Measurements from ENCODE around the gene UCKL1.
A peak's percentile ranks its signal among the peaks of the same experiment; 100 is the strongest.

UCKL1 gene

DNA sequence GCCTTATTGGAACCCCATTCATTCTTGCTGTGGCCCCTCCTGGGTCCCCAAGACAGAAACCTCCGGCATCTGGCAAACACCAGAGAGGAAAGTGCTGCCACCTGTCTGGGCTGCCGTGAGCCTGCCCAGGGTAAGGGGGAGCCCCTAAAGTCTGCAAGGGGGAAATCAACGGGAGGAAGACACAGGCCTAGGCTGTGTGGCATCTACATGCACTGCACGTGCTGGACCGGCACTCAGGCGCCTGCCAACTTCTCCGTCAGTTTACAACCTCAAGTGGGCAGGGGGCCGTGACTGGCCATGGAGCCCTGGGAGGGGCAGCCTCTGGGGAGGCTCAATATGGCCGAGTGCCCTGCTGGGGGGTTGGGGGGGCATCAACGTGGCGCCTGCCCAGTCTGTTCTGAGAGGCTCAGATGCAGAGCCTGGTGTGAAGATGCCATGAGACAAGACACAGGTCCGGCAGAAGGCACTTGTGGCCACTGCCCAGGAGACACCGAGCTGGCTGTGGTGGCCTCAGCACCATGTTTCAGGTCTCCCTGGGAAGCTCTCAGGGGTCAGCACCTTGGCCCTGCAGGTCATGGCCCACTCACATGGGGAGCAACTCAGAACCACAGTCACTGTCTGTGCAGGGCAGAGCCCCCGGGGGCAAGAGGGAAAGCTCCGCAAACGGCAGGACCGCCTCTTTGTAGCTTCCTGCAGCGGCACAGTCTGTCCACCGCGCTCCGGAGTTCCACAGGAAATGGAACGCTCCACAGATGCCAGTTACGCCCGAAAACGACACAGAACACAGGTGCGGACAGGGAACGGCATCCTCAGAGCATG is 8.4 kb downstream of the UCKL1 start:
- Histone ChIP-seq H3K4me3 (ENCODE audit: low read depth in 1 of 2, low read length in 2 of 2) (peak overlapping the region; percentile 22 to 31), H3K27me3 (ENCODE audit: control insufficient read depth in 1 of 2, insufficient read depth in 2 of 2, low read length in 2 of 2) (no peaks in the 10 kb centered on the region), H3K4me1 (ENCODE audit: control insufficient read depth in 1 of 2, insufficient read depth in 2 of 2, low read length in 2 of 2) (peaks cover 56 to 62% of the 10 kb centered on the region in 2 donors), H3K36me3 (ENCODE audit: control insufficient read depth in 1 of 2, insufficient read depth in 2 of 2, low read length in 2 of 2) (peaks cover 27 to 41% of the 10 kb centered on the region in 2 donors), H3K9me3 (ENCODE audit: control insufficient read depth in 1 of 2, low read length in 2 of 2) (no peaks in the 10 kb centered on the region), H3K27ac (ENCODE audit: low read depth, low read length) (no peak overlapping the region), H3K9ac (ENCODE audit: low read depth in 1 of 2, low read length in 2 of 2) (no peak overlapping the region)

- no peak overlapping the region for H3K27ac ChIP-seq (ENCODE audit: low read depth, low read length)
- no peak overlapping the region for H3K4me3 ChIP-seq (ENCODE audit: low read depth in 1 of 2, low read length in 2 of 2)
- H3K4me1 ChIP-seq (ENCODE audit: control insufficient read depth in 1 of 2, insufficient read depth in 2 of 2, low read length in 2 of 2): peaks cover 49 to 61% of the 10 kb centered on the region in 2 donors
- no peak overlapping the region for H3K9ac ChIP-seq (ENCODE audit: low read depth in 1 of 2, low read length in 2 of 2)
- no peaks in the 10 kb centered on the region for H3K27me3 ChIP-seq (ENCODE audit: control insufficient read depth in 1 of 2, insufficient read depth in 2 of 2, low read length in 2 of 2)
- peaks cover 28 to 43% of the 10 kb centered on the region in 2 donors for H3K36me3 ChIP-seq (ENCODE audit: control insufficient read depth in 1 of 2, insufficient read depth in 2 of 2, low read length in 2 of 2)
- no peaks in the 10 kb centered on the region for H3K9me3 ChIP-seq (ENCODE audit: control insufficient read depth in 1 of 2, low read length in 2 of 2)
Observed at GRCh38 chr20:63946986-63947637, 9.1 kb downstream of the UCKL1 start.

GRCh38 chr20:63945921-63946920 is 10.0 kb downstream of the UCKL1 start:
- Histone ChIP-seq H3K36me3 (ENCODE audit: control insufficient read depth in 1 of 2, insufficient read depth in 2 of 2, low read length in 2 of 2) (peaks cover 28 to 45% of the 10 kb centered on the region in 2 donors), H3K4me1 (ENCODE audit: control insufficient read depth in 1 of 2, insufficient read depth in 2 of 2, low read length in 2 of 2) (peaks cover 41 to 54% of the 10 kb centered on the region in 2 donors), H3K4me3 (ENCODE audit: low read depth in 1 of 2, low read length in 2 of 2) (no peak overlapping the region), H3K27ac (ENCODE audit: low read depth, low read length) (no peak overlapping the region), H3K27me3 (ENCODE audit: control insufficient read depth in 1 of 2, insufficient read depth in 2 of 2, low read length in 2 of 2) (no peaks in the 10 kb centered on the region), H3K9ac (ENCODE audit: low read depth in 1 of 2, low read length in 2 of 2) (no peak overlapping the region), H3K9me3 (ENCODE audit: control insufficient read depth in 1 of 2, low read length in 2 of 2) (no peaks in the 10 kb centered on the region)

GRCh38 chr20:63945031-63945658 is 11.1 kb downstream of the UCKL1 start:
- H3K27me3 ChIP-seq (ENCODE audit: control insufficient read depth in 1 of 2, insufficient read depth in 2 of 2, low read length in 2 of 2): no peaks in the 10 kb centered on the region

GRCh38 chr20:63944078-63944941 is 11.9 kb downstream of the UCKL1 start:
- Histone ChIP-seq H3K27ac (ENCODE audit: low read depth, low read length) (no peak overlapping the region), H3K4me1 (ENCODE audit: control insufficient read depth in 1 of 2, insufficient read depth in 2 of 2, low read length in 2 of 2) (peaks cover 23 to 37% of the 10 kb centered on the region in 2 donors)

More at GRCh38 chr20:63945031-63945658, 11.1 kb downstream of the UCKL1 start:
- Histone ChIP-seq H3K4me1 (ENCODE audit: control insufficient read depth in 1 of 2, insufficient read depth in 2 of 2, low read length in 2 of 2) (peaks cover 31 to 45% of the 10 kb centered on the region in 2 donors), H3K9me3 (ENCODE audit: control insufficient read depth in 1 of 2, low read length in 2 of 2) (no peaks in the 10 kb centered on the region), H3K9ac (ENCODE audit: low read depth in 1 of 2, low read length in 2 of 2) (no peak overlapping the region), H3K27ac (ENCODE audit: low read depth, low read length) (no peak overlapping the region), H3K36me3 (ENCODE audit: control insufficient read depth in 1 of 2, insufficient read depth in 2 of 2, low read length in 2 of 2) (peaks cover 38 to 56% of the 10 kb centered on the region in 2 donors), H3K4me3 (ENCODE audit: low read depth in 1 of 2, low read length in 2 of 2) (no peak overlapping the region)

GRCh38 chr20:63943808-63944077 is 12.5 kb downstream of the UCKL1 start:
- Histone ChIP-seq H3K36me3 (ENCODE audit: control insufficient read depth in 1 of 2, insufficient read depth in 2 of 2, low read length in 2 of 2) (peaks cover 42 to 66% of the 10 kb centered on the region in 2 donors), H3K9ac (ENCODE audit: low read depth in 1 of 2, low read length in 2 of 2) (no peak overlapping the region), H3K4me1 (ENCODE audit: control insufficient read depth in 1 of 2, insufficient read depth in 2 of 2, low read length in 2 of 2) (peaks cover 17 to 31% of the 10 kb centered on the region in 2 donors), H3K27ac (ENCODE audit: low read depth, low read length) (no peak overlapping the region), H3K27me3 (ENCODE audit: control insufficient read depth in 1 of 2, insufficient read depth in 2 of 2, low read length in 2 of 2) (no peaks in the 10 kb centered on the region), H3K9me3 (ENCODE audit: control insufficient read depth in 1 of 2, low read length in 2 of 2) (no peaks in the 10 kb centered on the region), H3K4me3 (ENCODE audit: low read depth in 1 of 2, low read length in 2 of 2) (no peak overlapping the region)

More at GRCh38 chr20:63944078-63944941, 11.9 kb downstream of the UCKL1 start:
- Histone ChIP-seq H3K36me3 (ENCODE audit: control insufficient read depth in 1 of 2, insufficient read depth in 2 of 2, low read length in 2 of 2) (peaks cover 39 to 64% of the 10 kb centered on the region in 2 donors), H3K9me3 (ENCODE audit: control insufficient read depth in 1 of 2, low read length in 2 of 2) (no peaks in the 10 kb centered on the region), H3K4me3 (ENCODE audit: low read depth in 1 of 2, low read length in 2 of 2) (no peak overlapping the region), H3K9ac (ENCODE audit: low read depth in 1 of 2, low read length in 2 of 2) (no peak overlapping the region), H3K27me3 (ENCODE audit: control insufficient read depth in 1 of 2, insufficient read depth in 2 of 2, low read length in 2 of 2) (no peaks in the 10 kb centered on the region)

- Histone ChIP-seq H3K4me1 (ENCODE audit: control insufficient read depth in 1 of 2, insufficient read depth in 2 of 2, low read length in 2 of 2) (peaks cover 12 to 26% of the 10 kb centered on the region in 2 donors), H3K4me3 (ENCODE audit: low read depth in 1 of 2, low read length in 2 of 2) (no peak overlapping the region), H3K27me3 (ENCODE audit: control insufficient read depth in 1 of 2, insufficient read depth in 2 of 2, low read length in 2 of 2) (no peaks in the 10 kb centered on the region), H3K36me3 (ENCODE audit: control insufficient read depth in 1 of 2, insufficient read depth in 2 of 2, low read length in 2 of 2) (peaks cover 43 to 67% of the 10 kb centered on the region in 2 donors), H3K27ac (ENCODE audit: low read depth, low read length) (no peak overlapping the region), H3K9ac (ENCODE audit: low read depth in 1 of 2, low read length in 2 of 2) (no peak overlapping the region), H3K9me3 (ENCODE audit: control insufficient read depth in 1 of 2, low read length in 2 of 2) (no peaks in the 10 kb centered on the region)
Observed at GRCh38 chr20:63942969-63943807, 13.0 kb downstream of the UCKL1 start.

DNA sequence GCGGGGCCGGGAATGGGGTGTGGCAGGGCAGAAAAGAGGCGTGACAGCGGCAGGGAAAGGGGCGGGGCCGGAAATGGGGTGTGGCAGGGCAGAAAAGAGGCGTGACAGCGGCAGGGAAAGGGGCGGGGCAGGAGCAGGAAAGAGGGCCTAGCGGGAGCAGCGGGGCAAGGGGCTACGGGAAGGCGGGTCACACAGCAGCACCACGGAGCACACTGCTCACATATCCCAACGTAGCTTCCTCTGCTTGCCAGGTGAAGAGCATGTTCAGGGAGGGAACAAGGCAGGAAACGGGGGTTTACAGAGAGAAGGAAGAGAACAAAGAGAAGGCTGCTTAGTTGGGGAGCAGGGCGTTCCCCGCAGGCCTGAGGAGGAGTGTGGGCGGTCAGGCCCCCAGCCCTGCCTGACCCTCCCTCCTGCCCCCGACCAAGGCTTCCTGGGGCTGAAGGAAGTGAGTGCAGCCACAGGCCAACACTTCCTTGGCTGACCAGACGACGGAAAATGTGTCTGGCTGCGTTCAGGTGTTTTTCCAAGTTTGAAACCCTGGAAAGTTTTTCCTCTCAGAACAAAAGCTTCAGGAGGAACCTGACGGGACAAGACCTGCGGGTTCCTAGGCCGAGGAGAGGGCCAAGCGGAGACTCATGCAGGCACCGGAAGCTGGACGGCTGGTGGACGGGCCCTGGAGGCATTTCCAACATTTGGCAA is 13.8 kb downstream of the UCKL1 start:
- Histone ChIP-seq H3K27ac (ENCODE audit: low read depth, low read length) (peak overlapping the region; percentile 73), H3K36me3 (ENCODE audit: control insufficient read depth in 1 of 2, insufficient read depth in 2 of 2, low read length in 2 of 2) (peaks cover 43 to 64% of the 10 kb centered on the region in 2 donors), H3K4me1 (ENCODE audit: control insufficient read depth in 1 of 2, insufficient read depth in 2 of 2, low read length in 2 of 2) (peaks cover 5 to 18% of the 10 kb centered on the region in 2 donors), H3K27me3 (ENCODE audit: control insufficient read depth in 1 of 2, insufficient read depth in 2 of 2, low read length in 2 of 2) (no peaks in the 10 kb centered on the region), H3K9ac (ENCODE audit: low read depth in 1 of 2, low read length in 2 of 2) (no peak overlapping the region), H3K9me3 (ENCODE audit: control insufficient read depth in 1 of 2, low read length in 2 of 2) (no peaks in the 10 kb centered on the region), H3K4me3 (ENCODE audit: low read depth in 1 of 2, low read length in 2 of 2) (no peak overlapping the region)

Data from duodenal mucosa (tissue), 2 donors.